GM18520 (cell line): ENCODE measurements around the gene OR2K2.
"Not testable (repeated sequence)": the region's sequence is repeated elsewhere in the genome, so short reads cannot be mapped to it uniquely, and the experiment has no call there.

ENCODE experiments used
- ATAC-seq: cut with Tn5 transposase; IDR thresholded peaks from one replicate; pipeline ENCODE4 v1.9.1; 2021; ENCODE audit not compliant: unreplicated experiment

The OR2K2 gene

GRCh38 chr9:111298731-111299598 lies 31.1 kb downstream of the OR2K2 start:
- ATAC-seq = no peak

- ATAC-seq = no peak
Observed at GRCh38 chr9:111298111-111298510, 31.9 kb downstream of the OR2K2 start.

GRCh38 chr9:111297066-111297824 lies 32.8 kb downstream of the OR2K2 start:
- ATAC-seq = no peak

DNA sequence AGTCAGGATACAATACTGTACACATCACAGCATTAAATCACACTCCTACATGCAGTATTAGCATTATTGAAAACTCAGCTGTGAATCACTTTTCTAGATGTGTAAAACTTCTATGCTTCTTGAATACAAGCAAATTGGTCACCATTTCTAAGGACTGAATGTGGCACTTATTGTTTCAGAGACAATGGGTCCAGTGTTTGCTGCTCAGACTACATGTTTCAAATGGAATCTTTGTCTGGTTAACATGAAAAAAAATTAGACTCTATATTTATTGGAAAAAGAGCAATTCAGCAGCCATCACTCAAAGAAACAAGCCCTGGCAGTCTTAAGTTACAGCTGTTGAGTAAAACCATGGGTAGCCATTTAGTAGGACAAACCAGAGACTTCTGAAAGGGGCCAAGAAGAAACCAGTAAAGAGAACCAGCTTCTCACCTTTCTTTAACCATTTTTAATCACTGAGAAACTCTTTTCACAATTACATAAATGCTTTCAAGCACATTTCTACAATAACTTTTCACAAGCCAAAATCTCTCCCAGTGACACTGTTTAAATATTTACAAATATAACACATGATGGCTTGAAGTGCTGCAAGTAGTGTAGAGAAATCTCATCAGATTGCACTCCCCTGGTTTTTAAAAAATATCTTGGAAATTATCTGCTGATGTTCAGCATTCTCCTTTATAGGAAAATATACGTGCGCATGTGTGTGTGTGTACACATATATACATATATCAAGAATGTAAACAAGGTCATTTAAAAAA lies 35.2 kb downstream of the OR2K2 start:
- ATAC-seq = no peak

DNA sequence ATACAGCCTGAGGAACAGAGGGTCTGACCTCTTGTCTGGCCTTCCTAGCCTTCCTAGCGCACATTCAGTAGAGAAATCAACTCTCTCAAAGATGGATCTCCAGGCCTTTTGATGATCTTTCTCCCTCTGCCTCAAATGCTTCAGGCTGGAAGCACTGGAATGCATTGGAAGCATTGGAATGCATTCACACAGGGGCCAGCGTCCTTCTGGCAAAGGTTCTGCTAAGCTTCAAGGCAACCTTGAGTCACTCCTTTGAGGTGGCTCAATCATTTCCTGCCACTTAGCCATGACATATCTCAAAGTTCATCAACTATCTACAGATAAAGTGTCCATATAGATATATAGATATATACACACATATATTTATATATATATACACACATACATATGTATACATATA lies 42.9 kb downstream of the OR2K2 start:
- no peak for ATAC-seq

- ATAC-seq = no peak
Observed at GRCh38 chr9:111284703-111285102, 45.3 kb downstream of the OR2K2 start.

DNA sequence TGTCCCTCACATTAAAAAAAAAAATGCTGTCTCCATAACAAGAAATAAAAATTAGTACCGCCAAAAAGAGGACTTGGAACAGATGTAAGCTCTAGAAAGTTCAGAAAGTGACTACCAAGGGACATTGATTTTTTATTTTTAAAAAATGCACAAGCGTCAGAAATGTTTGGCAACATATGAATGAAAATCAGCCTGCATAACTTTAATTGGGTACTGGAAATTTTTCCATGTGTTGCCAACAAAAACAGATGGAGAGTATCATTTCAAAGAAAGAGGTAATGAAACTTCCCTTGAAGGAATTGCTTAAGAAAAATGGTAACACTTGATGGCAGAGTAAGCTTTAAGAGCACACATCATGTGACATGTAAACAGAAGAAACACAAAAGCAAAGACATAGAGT lies 47.2 kb downstream of the OR2K2 start:
- no peak for ATAC-seq

GRCh38 chr9:111280795-111281194 lies 49.2 kb downstream of the OR2K2 start:
- ATAC-seq = not testable (repeated sequence)
